ENCODE data around the gene LTB4R2. TPM values are rescaled to one million over a fixed set of nuclear protein-coding genes. Genes with fewer than 3 reads are reported as not detected.

Gene LTB4R2, protein sequence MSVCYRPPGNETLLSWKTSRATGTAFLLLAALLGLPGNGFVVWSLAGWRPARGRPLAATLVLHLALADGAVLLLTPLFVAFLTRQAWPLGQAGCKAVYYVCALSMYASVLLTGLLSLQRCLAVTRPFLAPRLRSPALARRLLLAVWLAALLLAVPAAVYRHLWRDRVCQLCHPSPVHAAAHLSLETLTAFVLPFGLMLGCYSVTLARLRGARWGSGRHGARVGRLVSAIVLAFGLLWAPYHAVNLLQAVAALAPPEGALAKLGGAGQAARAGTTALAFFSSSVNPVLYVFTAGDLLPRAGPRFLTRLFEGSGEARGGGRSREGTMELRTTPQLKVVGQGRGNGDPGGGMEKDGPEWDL
- 3.6 and 4.2 TPM in 2 replicates for total RNA-seq

DNA sequence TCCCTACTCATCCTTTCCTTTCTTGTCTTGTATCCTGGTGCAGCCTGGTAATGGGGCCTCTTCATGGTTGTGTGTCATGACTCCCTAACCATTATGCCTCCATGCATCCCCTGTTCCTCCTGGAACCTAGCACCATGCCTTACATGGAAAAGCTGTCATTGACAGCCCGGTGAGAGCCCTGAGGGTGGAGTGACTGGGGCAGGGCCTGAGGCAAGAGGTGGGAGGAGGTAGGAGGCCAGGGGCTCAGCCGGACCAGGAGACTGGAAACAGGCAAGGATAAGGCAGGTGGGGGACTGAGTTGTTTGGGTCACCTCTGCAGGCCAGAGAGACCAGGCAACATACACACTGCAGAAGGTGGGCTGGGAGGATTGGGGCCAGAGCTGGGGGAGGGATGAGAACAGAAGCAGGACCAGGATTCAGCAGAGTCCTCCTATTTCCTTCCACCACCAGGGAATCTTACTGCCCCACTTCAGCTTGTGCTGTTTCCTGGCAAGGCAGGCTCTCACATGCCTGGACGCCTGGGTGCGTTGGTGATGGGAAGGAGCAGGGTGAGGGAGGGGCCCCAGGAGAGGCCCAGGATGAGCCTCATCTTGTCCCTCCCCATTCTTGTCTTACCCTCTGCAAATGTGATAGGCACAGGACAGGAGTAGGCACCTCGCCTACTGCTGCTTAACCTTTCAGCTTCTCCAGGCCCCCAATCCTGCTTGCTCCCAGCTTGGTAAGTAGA, at the start of gene LTB4R2:
Gene LTB4R2, plus strand, starts transcription at position 603 of the 727 bp plus-strand sequence. CDS start 525 bp downstream, outside the sequence.
- no peak for DNase-seq (ENCODE audit: low read depth, low spot score)

DNA sequence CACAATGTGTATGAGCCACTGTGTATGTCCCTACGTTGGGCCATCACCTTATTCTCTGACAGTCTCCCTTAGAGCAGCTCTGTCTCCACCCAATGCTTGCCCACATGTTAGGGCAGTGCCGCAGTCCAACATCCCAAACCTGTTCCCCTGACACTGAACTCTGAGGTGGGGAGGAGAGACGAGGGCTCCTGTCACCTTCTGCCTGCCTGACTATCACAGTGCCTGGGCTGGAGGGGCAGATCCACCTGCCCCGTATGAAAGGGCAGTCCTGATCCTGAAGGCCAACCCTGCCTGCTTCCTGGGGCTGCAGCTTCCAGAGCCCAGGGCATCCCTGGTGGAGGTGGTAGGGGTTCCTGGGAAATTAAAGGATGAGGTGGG, 49.2 kb upstream of the LTB4R2 start:
- DNase-seq (ENCODE audit: low read depth, low spot score), result no peak

DNA sequence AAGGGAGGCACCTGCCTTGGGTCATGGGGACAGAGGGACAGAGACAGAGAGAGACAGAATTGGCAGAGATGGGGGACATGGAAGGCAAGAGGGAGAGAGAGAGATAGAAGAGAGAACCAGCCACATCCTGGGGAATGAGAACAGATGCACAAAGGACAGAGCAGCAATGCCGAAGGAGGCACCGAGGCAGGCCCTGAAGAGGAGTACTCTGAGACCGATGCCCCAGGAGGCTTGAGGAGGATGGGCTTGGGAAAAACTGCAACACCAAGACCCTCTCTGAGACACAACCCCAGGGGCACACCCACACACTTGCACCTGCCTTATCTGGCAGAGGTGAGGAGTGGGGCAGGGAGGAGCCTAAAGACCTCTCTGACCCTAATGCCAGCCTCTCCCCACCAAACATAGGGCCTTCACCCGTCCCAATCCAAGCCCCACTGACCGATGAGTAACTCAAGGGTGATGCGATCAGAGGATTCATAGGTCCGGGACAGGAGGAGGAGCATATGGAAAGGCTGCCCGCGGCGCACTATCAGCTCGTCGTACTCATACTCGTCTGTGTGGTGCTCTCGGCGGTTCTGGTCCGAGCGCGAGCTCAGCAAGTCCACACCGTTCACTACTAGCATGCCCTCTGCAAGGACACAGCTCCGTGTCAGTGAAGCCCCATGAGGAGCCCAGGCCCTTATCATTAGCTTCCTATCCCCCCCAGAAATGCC, 48.5 kb upstream of the LTB4R2 start:
- no peak for DNase-seq (ENCODE audit: low read depth, low spot score)

DNA sequence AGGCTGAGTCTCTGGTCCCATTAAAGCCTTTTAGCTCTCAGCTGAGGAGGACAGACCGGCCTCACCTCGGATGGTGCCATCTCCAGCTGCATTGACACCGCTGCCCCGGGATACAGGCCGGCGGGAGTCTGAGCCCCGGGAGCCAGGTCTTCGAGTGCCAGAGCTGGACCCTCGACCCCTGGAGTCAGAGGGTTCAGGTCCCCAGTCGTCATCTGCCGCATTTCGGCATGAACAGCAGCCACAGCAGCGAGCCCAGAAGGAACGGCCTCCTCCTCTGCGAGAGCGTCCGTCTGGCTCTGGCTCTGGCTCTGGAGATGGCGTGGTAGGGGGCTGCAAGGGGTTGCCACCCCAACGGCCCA, 48.0 kb upstream of the LTB4R2 start:
- DNase-seq (ENCODE audit: low read depth, low spot score), result no peak

DNA sequence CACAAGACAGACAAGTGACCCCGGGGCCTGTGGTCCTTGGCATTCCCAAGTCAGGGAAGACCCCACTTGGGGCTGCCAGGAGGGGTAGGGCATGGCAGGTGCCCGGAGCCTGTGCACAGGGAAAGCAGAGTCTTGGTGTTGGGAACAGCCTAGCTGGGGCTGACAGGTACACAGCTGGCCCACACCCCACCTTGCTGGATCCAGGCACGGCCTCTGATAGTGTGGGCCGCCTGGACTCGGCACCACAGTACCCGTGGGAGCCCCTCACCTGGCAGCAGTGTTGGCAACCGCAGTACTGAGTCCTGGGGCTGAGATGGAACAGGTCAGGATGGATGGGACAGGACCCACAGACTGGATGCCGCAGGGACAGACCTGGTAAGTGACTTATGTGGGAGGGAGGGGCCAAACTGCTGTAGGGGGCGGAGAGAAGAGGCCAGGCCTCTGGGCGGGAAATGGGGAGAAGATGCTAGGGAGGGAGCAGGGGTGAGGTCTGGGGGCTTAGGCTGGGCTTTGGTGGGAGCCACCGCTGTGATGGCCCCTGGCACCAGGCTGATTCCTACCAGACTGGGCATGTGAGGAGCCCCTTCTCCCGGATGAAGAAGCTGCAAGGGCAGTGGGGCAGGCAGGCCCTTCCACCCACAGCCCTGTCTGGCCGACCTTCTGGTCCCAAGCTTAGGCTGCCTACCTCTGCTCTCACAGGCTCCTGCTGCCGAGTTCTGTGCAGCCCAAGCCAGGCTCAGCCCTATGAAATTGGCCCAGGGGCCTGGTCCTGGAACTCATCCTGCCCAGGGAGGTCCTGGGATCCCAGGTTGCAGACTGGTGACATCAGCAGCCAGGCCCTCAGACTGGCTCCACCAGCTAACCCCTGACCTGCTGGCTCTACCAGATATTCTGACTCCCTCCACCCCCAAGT, 46.9 kb upstream of the LTB4R2 start, which contains the start of gene TGM1:
Gene TGM1, minus strand, starts transcription at position 357 of the 913 bp plus-strand sequence. CDS start 825 bp downstream, outside the sequence.
- DNase-seq (ENCODE audit: low read depth, low spot score), result no peak

DNA sequence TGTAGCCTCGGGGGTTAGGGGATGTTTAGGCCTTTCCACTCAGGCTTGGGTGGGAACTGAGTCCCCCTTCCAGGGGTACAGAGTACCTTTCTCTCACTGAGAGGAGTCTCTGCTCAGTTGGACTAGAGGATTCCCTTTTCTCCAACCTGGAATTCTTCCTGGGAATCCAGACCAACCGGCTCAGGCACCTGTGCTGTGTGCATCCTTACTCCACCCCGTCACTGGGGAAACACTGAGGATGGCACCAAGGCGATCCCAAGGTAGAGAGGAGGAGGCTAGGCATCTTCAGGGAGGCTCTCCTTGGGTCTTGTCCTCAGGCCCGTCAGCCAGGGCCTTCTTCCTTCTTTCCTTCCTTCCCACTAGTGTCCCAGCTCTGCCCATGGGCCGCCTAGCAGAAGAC, 46.1 kb upstream of the LTB4R2 start:
- DNase-seq (ENCODE audit: low read depth, low spot score), result no peak

DNA sequence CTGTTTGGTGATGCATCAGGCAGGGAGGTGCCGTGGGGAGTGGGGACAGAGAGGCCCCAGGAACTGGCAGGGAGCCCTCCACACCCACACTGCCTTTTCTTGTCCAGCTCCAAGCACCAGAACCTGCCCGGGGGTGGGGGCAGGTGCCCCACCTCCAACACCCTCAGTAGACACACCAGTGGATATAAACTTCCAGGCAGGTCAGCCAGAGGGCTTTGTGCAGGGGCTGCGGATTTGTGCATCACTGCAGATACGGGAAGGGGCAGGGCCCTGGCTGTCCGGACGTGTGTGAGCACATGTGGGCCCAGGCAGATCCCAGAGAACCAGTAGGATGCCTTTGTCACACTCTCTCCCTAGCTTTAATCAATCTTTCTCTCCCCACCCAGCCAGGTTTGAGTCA, 45.6 kb upstream of the LTB4R2 start:
- DNase-seq (ENCODE audit: low read depth, low spot score), result no peak

DNA sequence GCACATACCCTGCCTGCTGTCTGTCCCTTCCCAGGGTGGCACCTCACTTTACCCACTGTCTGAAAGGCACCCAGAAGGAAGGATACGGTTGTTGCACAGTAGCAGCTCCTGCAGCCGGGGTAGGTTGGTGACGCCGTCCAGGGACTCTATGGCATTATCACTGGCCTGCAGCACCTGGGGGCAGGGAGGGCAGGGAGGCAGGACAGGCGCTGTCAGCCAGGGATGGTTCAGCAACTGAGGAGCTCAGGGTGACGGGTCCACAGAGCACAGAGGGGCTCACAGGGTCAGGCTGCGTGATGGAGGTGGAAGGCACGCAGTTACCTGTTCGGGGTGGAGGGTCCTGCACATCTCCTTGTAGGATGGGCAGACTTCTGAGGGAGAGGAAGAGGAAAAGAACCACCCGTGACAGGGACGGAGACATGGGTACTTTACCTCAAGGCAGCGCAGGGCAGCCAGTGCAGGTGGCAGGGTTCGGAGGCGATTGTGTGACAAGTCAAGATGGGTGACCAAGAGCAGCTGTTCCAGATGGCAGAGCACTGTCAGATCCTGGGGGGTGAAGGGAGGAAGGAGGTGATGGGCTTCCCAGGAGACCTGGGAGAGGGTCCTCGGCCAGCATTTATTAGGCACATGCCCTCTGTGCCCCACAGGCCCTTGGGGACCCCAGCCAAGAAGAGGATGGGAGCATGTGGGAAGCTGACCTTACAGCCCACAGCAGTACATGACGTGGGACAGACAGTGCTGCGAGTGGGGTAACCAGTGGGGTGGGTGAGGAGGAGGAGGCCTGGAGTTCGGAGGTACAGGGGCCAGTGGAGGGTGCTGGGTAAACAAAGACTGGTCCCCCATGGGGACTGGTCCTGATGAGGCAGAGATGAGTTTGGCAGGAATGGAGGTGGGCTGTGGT, 43.3 kb upstream of the LTB4R2 start:
- DNase-seq (ENCODE audit: low read depth, low spot score), result no peak

DNA sequence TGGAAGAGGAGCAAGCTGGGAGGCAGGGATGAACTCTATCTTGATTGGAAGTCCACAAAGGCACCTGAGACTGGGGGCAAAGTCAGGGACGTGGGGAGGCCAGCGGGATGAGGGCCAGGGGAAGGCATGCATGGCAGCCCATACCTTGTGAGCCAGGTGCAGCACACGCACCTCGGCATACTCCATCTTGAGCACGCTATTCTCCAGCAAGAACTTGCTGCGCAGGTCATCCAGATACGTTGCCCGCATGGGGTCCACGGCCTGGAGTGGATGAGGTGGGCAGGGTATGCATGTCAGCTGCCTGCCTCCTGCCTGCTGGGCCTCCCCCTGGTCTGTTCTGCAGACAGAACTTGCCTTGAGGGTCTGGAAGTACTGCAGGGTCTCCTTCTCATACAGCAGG, 42.4 kb upstream of the LTB4R2 start:
- no peak for DNase-seq (ENCODE audit: low read depth, low spot score)

DNA sequence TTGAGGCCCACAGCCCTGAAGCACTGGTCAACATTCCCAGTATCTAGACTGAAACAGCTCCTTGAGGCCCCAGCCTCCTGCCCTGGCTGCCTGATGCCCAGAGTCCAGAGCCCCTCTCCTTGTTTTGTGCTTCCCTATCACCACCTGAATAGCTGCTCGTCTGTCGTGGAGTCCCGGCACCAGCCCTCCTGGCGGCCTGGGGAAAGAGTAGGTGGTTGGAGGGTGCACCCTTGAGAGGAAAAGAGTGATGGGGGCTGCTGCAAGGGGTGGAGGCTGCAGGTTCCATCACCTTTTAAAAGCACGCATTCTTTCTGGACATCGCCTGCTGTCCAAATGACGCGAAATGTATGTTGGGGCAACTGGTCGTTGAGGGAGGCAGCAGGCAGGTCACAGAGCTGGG, 41.7 kb upstream of the LTB4R2 start:
- DNase-seq (ENCODE audit: low read depth, low spot score), result no peak

DNA sequence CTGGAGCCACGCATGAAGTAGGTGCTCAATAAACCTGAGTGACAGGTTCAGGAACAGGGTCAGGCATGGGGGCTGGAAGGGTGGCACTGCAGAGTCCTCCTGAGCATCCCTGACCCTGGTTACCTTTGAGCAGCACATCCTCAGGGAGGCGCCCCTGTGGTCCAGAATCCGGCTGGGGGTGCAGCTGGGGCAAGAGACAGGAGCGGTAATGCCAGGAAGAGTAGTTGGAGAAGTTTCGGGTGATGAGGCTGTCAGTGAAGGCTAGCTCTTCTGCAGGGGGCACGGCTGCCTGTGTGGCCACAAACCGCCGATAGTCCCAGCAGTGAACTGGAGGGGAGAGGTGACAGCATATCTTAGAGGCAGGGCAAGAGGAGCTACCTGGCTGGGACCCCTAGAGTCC, 40.6 kb upstream of the LTB4R2 start:
- no peak for DNase-seq (ENCODE audit: low read depth, low spot score)

DNA sequence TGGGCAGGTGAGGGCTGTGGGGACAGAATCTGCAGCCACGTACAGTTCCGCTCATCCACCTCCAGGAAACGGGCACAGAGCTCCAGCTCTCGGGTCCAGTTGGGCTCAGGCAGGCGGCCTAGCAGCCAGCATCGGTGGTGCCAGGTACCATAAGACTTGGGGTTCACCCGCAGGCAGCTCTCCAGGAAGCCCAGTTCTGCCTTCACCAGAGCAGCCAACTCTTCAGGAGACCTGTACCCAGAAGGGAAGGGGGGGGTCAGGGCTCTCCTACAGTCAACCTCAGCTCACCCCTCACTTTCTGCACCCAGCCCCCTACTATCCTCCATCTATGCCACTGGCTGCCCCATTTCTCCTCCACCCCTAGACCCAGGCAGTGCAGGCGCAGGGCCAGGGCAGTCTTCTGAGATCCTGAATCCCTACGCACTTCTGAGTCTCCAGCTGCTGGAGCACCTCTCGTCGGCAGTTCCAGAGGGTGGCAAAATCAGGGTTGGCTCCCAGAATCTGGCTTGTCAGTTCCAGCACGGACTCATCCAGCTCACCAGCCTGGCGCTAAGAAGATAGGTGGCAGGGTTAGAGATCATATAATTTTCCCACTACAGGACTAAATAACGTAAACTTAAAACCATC, 39.9 kb upstream of the LTB4R2 start:
- no peak for DNase-seq (ENCODE audit: low read depth, low spot score)

DNA sequence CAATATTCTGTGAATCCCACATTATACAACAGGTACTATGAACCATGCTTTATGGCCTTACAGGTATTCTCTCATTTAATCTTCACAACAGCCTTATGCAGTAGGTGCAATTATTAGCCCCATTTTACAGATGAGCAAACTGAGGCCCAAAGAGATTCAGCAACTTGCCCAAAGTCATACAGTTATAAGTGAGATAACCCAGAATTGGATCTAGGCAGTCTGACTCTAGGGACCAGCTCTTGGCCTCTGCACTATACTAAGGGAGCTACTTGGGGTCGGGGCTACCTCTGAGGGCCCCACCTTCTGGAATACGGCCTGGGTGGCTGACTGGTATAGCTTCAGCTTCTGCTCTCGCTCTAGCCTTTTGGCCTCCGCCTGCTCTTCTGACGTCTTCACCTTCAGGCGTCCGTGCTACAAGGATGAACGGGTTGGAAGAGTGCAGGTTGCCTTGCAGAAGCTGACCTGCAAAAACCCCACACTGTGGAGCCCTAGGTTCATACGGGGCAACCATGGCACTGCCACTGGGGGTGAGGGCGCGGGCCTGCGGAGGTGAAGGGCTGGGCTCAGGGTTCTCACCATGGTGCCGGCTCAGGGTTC, 39.3 kb upstream of the LTB4R2 start:
- no peak for DNase-seq (ENCODE audit: low read depth, low spot score)

DNA sequence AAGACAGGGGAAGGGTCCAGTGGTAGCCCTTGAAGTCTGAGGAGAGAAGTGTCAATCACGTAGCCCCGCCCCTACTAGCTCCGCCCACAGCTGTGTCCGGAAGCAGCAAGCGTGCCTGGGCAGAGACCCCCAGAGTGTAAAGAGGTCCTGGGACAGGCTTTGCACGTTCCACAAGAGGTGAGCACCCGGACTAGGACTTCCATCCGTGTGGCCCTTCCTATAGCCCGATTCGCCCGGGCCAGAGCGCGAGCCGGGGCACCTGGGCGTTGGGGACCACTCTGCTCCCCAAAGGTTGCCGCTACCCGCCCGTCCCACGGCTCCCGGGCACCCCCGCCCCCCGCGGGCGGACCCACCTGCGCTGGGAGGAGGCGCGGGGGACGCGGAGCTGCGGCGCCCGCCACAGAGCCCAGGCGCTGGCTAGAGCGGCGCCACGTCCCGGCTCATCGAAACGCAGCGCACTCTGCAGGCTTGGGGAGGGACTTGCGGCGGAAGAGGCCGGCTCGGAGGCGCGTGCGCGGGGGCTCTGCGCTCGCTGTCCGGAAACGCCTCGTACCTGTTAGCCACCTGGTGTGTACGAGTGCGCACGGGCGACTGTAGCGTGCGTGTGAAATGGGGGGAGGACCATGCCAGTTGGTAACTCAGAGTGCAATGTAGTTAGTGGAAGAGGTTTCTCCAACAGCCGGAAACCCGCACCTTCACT, 38.7 kb upstream of the LTB4R2 start, which contains the start of gene RABGGTA:
Gene RABGGTA, minus strand, starts transcription at position 464 of the 700 bp plus-strand sequence. CDS start 482 bp downstream, outside the sequence.
- DNase-seq (ENCODE audit: low read depth, low spot score), result peak; percentile 56

DNA sequence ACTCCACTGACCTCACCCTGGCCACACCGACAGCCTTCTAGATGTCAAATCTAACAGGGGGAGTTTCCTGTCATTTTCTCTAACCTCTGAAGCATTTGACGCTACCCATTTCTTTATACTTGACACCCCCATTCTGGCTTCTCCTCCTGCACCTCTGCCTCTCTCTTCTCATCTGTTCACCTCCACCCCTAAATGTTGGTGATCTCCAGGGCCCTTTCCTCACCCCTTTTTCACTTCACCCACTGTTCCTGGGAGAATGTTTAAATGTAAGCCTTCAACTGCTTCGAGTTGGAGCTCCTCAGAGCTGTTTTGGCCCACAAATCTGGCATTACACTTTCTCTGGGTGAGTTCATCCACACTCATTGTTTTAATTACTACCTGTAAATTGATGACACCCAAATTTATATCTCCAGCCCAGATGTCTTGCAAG, 38.1 kb upstream of the LTB4R2 start:
- no peak for DNase-seq (ENCODE audit: low read depth, low spot score)

DNA sequence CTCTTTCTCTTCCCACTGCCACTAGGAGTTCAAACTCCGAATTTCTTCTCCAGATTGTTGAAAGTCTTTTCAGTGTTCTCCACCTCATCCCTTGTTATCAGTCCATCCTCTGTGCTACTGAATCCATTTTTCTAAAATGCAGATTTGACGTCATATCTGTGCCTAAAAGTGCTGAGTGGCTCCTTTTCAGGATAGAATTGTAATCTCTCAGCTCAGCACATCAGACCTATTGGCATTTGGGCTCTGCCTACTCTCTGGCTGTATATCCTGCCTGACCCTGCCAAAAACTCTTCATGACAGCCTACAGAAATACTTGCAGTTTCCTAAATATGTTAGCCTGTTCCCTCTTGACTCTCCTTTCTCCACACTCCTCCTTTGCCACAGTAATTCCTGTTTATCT, 37.5 kb upstream of the LTB4R2 start:
- no peak for DNase-seq (ENCODE audit: low read depth, low spot score)

DNA sequence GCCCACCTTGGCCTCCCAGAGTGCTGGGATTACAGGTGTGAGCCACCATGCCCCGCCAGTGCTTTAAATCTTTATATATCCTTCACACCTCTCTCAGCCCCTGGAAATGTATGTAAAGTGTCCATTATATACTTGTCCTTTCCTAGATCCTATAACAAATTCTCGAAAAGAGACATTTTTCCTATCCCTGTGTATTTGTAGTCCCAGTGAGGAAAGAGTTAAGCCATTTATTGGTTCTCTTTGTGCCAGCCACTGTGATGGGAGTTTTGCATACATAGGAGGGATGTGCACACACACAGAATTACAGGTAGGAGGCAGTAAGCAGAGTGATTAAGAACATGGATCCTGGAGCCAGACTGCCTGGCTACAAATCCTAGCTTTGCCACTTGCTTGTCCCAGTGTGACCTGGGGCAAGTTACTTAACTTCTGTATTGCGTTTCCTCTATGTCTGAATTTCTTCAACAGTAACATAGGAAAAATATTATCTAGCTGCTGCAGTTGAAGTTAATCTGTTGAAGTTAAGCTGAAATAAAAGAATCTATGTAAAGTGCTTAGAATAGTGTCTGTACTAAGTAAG, 36.4 kb upstream of the LTB4R2 start:
- DNase-seq (ENCODE audit: low read depth, low spot score), result no peak

DNA sequence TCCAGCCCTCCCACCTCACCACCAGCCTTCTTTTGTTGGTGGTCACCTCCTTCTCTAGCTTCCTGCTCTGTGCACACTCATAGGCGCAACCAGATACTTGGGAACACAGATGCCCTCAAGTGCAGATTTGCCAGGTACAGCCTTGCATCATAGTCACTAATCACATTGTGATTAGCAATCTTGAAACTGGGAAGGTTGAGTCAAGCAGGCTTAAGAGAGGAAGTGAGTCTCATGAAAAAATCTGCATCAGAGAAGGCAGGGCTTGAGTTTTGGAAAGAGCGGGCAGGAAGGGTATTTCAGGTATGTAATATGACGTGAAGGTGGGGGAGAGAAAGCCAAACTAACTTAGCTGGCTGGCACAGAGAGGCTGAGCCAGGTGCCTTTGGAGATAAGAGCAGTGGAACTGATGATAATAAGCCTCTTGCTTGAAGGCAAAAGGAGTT, 35.8 kb upstream of the LTB4R2 start:
- no peak for DNase-seq (ENCODE audit: low read depth, low spot score)

Data from pulmonary artery endothelial cell (primary cell).